GM18499 (cell line): ENCODE measurements around the gene CYP24A1.

Experiments
- ATAC-seq: cut with Tn5 transposase; IDR thresholded peaks from one replicate; pipeline ENCODE4 v1.9.1; 2021; ENCODE audit warnings: moderate number of reproducible peaks; ENCODE audit not compliant: insufficient read depth, unreplicated experiment

Gene CYP24A1

GRCh38 chr20:54177378-54177777 is 3.6 kb upstream of the CYP24A1 start:
- ATAC-seq, result no peak

GRCh38 chr20:54176610-54177009 is 2.8 kb upstream of the CYP24A1 start:
- ATAC-seq, result no peak

- no peak for ATAC-seq
These were observed 830 bp upstream of the CYP24A1 start for GRCh38 chr20:54174457-54175175.

GRCh38 chr20:54172856-54173652 is 732 bp downstream of the CYP24A1 start:
- ATAC-seq, result no peak

- ATAC-seq, result no peak
These were observed 1.3 kb downstream of the CYP24A1 start for GRCh38 chr20:54172532-54172855.

- ATAC-seq, result no peak
These were observed 2.8 kb downstream of the CYP24A1 start for GRCh38 chr20:54170963-54171362.

- no peak for ATAC-seq
These were observed 3.7 kb downstream of the CYP24A1 start for GRCh38 chr20:54170026-54170471.

- ATAC-seq, result no peak
These were observed 4.6 kb downstream of the CYP24A1 start for GRCh38 chr20:54168961-54169862.

GRCh38 chr20:54167909-54168872 is 5.6 kb downstream of the CYP24A1 start:
- no peak for ATAC-seq

GRCh38 chr20:54166987-54167662 is 6.7 kb downstream of the CYP24A1 start:
- no peak for ATAC-seq

GRCh38 chr20:54165803-54166202 is 8.0 kb downstream of the CYP24A1 start:
- no peak for ATAC-seq

GRCh38 chr20:54165014-54165413 is 8.8 kb downstream of the CYP24A1 start:
- no peak for ATAC-seq

- ATAC-seq, result no peak
These were observed 10.4 kb downstream of the CYP24A1 start for GRCh38 chr20:54163402-54163801.

GRCh38 chr20:54162378-54163009 is 11.3 kb downstream of the CYP24A1 start:
- ATAC-seq, result no peak

- ATAC-seq, result no peak
These were observed 12.0 kb downstream of the CYP24A1 start for GRCh38 chr20:54161821-54162149.

- ATAC-seq, result no peak
These were observed 12.6 kb downstream of the CYP24A1 start for GRCh38 chr20:54161008-54161820.

- no peak for ATAC-seq
These were observed 13.4 kb downstream of the CYP24A1 start for GRCh38 chr20:54160065-54161007.
